Measurements from ENCODE around the gene OR6C70. TPM values are rescaled to one million over a fixed set of nuclear protein-coding genes. Genes with fewer than 3 reads are reported as not detected.

The OR6C70 gene
- total RNA-seq, 1 donor from 2014 or later: not detected

- H3K27me3 Mint-ChIP-seq: no peaks in the 10 kb centered on the region
- TF ChIP-seq CTCF (conservative IDR thresholded peaks at IDR 0.05): no peak
- H3K9me3 Mint-ChIP-seq: no peaks in the 10 kb centered on the region
- H3K4me3 Mint-ChIP-seq: no peak overlapping the region
- H3K4me1 Mint-ChIP-seq (ENCODE audit: unreplicated experiment): no peaks in the 10 kb centered on the region
- DNase-seq (ENCODE audit: extremely low spot score, unreplicated experiment): no peak
- H3K36me3 Mint-ChIP-seq: no peaks in the 10 kb centered on the region
- H3K27ac Mint-ChIP-seq: no peak overlapping the region
Measured at GRCh38 chr12:55428331-55429243, 41.4 kb downstream of the OR6C70 start.

DNA sequence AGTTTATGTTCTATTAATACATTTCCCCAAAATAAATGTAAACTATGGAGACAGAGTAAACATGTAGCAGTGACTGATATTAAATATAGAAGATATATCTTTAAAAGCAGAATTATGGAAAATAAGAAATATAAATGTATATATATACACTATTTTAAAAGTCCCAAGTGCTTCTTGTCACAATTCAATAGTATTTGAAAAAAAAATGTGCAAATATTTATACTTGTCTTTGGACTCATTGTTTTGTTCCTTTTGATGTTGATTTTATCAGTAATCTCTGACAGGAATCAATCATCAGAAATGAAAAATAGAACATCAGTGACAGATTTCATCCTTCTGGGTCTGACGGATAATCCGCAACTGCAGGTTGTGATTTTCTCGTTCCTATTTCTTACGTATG, 44.0 kb downstream of the OR6C70 start, which contains the start of gene OR6C76:
Gene OR6C76, plus strand, starts transcription at position 301 of the 400 bp plus-strand sequence. Its CDS starts 0 bp downstream, at position 301.
- TF ChIP-seq CTCF (conservative IDR thresholded peaks at IDR 0.05): no peak
- Mint-ChIP-seq H3K27me3 (no peaks in the 10 kb centered on the region), H3K27ac (no peak within 1 kb of the TSS), H3K36me3 (no peaks in the 10 kb centered on the region), H3K9me3 (no peaks in the 10 kb centered on the region), H3K4me3 (no peak within 1 kb of the TSS), H3K4me1 (ENCODE audit: unreplicated experiment) (no peaks in the 10 kb centered on the region)
- no peak for DNase-seq (ENCODE audit: extremely low spot score, unreplicated experiment)

DNA sequence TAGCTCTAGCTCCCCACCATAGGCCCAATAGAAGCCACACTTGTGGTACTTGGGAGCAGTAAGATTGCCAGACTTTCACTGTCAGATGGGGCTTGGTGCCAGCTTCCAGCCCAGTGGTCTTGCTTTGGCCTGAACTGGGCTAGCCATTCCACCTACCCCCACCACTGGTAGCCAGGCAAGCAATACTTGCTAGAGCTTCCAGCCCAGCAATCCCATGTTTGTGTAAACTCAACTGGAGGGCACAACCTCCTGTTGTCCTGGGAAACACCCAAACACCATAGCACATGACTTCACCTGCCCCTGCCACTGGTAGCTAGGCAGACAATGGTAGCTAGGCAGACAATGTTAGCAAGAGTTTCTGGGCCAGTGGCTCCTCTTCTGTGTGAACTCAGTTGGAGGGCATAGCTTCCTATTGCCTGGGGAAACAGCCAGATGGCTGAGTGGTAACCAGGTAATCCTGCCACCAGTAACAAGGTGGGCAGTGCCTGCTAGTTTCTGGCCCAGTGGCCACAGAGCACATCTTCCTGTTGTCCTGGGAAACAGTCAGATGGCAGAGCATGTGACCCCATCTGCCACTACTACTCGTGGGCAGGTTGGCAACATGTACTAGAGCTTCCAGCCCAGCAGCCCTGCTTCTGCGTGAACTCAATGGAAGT, 49.5 kb downstream of the OR6C70 start:
- no peak overlapping the region for H3K4me3 Mint-ChIP-seq
- no peak for TF ChIP-seq CTCF (conservative IDR thresholded peaks at IDR 0.05)
- peaks cover 18% of the 10 kb centered on the region for H3K9me3 Mint-ChIP-seq
- H3K36me3 Mint-ChIP-seq: no peaks in the 10 kb centered on the region
- H3K4me1 Mint-ChIP-seq (ENCODE audit: unreplicated experiment): no peaks in the 10 kb centered on the region
- H3K27ac Mint-ChIP-seq: no peak overlapping the region
- H3K27me3 Mint-ChIP-seq: no peaks in the 10 kb centered on the region
- DNase-seq (ENCODE audit: extremely low spot score, unreplicated experiment): no peak

Other genes starting within 250 kb of the OR6C70 start
- gene OR10A7, start 249.1 kb downstream of the OR6C70 start, total RNA-seq (ENCODE audit: low replicate concordance): not detected in 2 replicates
- gene OR6C74, start 225.5 kb downstream of the OR6C70 start, total RNA-seq (ENCODE audit: low replicate concordance): not detected in 2 replicates
- not detected in 2 replicates for gene OR6C6, start 173.6 kb downstream of the OR6C70 start, total RNA-seq (ENCODE audit: low replicate concordance)
- not detected in 2 replicates for gene OR6C1, start 155.8 kb downstream of the OR6C70 start, total RNA-seq (ENCODE audit: low replicate concordance)
- gene OR6C3, start 139.4 kb downstream of the OR6C70 start, total RNA-seq (ENCODE audit: low replicate concordance): not detected in 2 replicates
- not detected in 2 replicates for gene OR6C75, start 107.2 kb downstream of the OR6C70 start, total RNA-seq (ENCODE audit: low replicate concordance)
- not detected in 2 replicates for gene OR6C65, start 69.6 kb downstream of the OR6C70 start, total RNA-seq (ENCODE audit: low replicate concordance)
- gene OR6C76, start 43.9 kb downstream of the OR6C70 start, total RNA-seq (ENCODE audit: low replicate concordance): not detected in 2 replicates
- gene OR6C2, start 26.1 kb downstream of the OR6C70 start, total RNA-seq (ENCODE audit: low replicate concordance): not detected in 2 replicates
- not detected in 2 replicates for gene OR6C68, start 22.2 kb upstream of the OR6C70 start, total RNA-seq (ENCODE audit: low replicate concordance)
- not detected in 2 replicates for gene OR6C4, start 79.5 kb upstream of the OR6C70 start, total RNA-seq (ENCODE audit: low replicate concordance)
- not detected in 2 replicates for gene OR2AP1, start 102.3 kb upstream of the OR6C70 start, total RNA-seq (ENCODE audit: low replicate concordance)
- not detected in 2 replicates for gene OR10P1, start 166.8 kb upstream of the OR6C70 start, total RNA-seq (ENCODE audit: low replicate concordance)
- 10.4 and 39.2 TPM in 2 replicates for gene ITGA7, start 237.8 kb upstream of the OR6C70 start, total RNA-seq (ENCODE audit: low replicate concordance)
- gene BLOC1S1, start 245.9 kb upstream of the OR6C70 start, total RNA-seq (ENCODE audit: low replicate concordance): 89.9 and 98.6 TPM in 2 replicates

Measured in type B pancreatic cell (in vitro differentiated cells).